HG03139 (cell line): ENCODE results near the gene DCAKD.

Source experiments
- ATAC-seq: cut with Tn5 transposase; IDR thresholded peaks from one replicate; pipeline ENCODE4 v1.9.1; 2021; ENCODE audit not compliant: unreplicated experiment

Gene DCAKD

GRCh38 chr17:45006927-45007461, 44.4 kb downstream of the DCAKD start:
- ATAC-seq, result no peak

- no peak for ATAC-seq
Measured at GRCh38 chr17:45005700-45006099, 45.7 kb downstream of the DCAKD start.

- no peak for ATAC-seq
Measured at GRCh38 chr17:45004388-45004787, 47.0 kb downstream of the DCAKD start.

GRCh38 chr17:45003877-45004276, 47.6 kb downstream of the DCAKD start:
- ATAC-seq, result no peak

- ATAC-seq, result no peak
Measured at GRCh38 chr17:45001310-45001709, 50.1 kb downstream of the DCAKD start.

- no peak for ATAC-seq
Measured at GRCh38 chr17:44999433-44999832, 52.0 kb downstream of the DCAKD start.

GRCh38 chr17:44998646-44999045, 52.8 kb downstream of the DCAKD start:
- ATAC-seq, result no peak

- no peak for ATAC-seq
Measured at GRCh38 chr17:44997733-44998520, 53.5 kb downstream of the DCAKD start.

- ATAC-seq, result no peak
Measured at GRCh38 chr17:44996304-44996703, 55.1 kb downstream of the DCAKD start.

GRCh38 chr17:44995436-44996001, 55.9 kb downstream of the DCAKD start:
- no peak for ATAC-seq

GRCh38 chr17:44992242-44992939, 59.0 kb downstream of the DCAKD start:
- ATAC-seq, result no peak

GRCh38 chr17:44990994-44991393, 60.4 kb downstream of the DCAKD start:
- no peak for ATAC-seq

GRCh38 chr17:44989552-44990138, 61.8 kb downstream of the DCAKD start:
- ATAC-seq, result no peak

GRCh38 chr17:44988044-44988942, 63.1 kb downstream of the DCAKD start:
- no peak for ATAC-seq

- ATAC-seq, result no peak
Measured at GRCh38 chr17:44983563-44983962, 67.9 kb downstream of the DCAKD start.

GRCh38 chr17:44982113-44982702, 69.2 kb downstream of the DCAKD start:
- no peak for ATAC-seq

- no peak for ATAC-seq
Measured at GRCh38 chr17:44981221-44981968, 70.0 kb downstream of the DCAKD start.

GRCh38 chr17:44979426-44979995, 71.9 kb downstream of the DCAKD start:
- no peak for ATAC-seq

GRCh38 chr17:44978807-44979206, 72.6 kb downstream of the DCAKD start:
- no peak for ATAC-seq
